Stimulated activated CD4-positive, alpha-beta T cell treated with anti-CD3 and anti-CD28 coated beads, Interleukin-12 subunit alpha, Interleukin-12 subunit beta, amount 100 ng/mL, for 48 hours (primary cell): ENCODE data around the gene TRNAU1AP.
"Not testable (repeated sequence)": the region's sequence is repeated elsewhere in the genome, so short reads cannot be mapped to it uniquely, and the experiment has no call there.

Source experiments
- DNase-seq, 3 donors: peaks; one replicate each; pipeline ENCODE4 v3.0.0-alpha.2; 2020; ENCODE audit warnings: low read depth in 2 of 3, low spot score in 1 of 3

TRNAU1AP gene

DNA sequence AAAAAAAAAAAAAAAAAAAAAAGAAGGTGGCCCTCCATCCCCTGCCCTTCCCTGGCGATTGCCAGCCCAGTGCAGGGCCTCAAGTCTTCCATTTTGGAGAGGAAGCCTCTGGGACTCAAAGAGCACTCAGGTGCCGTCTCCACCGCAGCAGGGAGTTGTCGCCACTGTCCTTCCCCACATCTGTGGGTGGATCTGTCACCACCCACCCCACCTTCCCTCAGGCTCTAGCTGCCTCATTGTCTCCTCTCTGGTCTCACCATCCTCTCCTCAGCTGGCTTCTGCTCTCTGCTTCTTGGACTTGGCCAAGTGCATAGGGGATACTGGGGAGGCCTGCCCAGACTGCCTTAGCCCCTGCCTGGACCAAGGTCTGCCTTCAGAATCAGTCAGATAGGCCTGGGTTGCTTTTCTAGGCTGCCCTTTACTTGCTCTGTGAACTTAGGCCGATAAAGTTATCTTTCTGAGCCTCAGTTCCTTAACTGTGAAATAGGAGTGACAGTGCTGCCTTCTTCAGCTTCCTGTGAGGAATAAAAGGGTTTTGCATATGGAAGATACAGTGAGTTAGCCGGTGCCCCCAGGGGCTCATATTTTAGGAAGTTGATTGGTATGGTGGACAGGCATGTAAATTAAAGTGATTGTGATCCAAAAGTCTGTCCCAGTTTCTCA, 31.3 kb upstream of the TRNAU1AP start:
- DNase-seq, result no peak

DNA sequence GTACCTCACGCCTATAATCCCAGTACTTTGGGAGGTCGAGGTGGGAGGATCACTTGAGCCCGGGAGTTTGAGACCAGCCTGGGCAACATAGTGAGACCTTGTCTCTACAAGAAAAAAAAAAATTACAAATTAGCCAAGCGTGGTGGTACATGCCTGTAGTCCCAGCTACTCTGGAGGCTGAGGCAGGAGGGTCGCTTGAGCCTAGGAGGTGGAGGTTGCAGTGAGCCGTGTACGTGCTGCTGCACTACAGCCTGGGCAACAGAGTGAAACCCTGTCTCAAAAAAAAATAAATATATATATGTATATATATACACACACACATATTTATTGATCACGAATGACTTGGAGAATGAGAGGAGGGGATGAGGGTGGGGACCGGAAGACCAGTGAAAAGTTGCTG, 30.3 kb upstream of the TRNAU1AP start:
- DNase-seq, result not testable (repeated sequence)

DNA sequence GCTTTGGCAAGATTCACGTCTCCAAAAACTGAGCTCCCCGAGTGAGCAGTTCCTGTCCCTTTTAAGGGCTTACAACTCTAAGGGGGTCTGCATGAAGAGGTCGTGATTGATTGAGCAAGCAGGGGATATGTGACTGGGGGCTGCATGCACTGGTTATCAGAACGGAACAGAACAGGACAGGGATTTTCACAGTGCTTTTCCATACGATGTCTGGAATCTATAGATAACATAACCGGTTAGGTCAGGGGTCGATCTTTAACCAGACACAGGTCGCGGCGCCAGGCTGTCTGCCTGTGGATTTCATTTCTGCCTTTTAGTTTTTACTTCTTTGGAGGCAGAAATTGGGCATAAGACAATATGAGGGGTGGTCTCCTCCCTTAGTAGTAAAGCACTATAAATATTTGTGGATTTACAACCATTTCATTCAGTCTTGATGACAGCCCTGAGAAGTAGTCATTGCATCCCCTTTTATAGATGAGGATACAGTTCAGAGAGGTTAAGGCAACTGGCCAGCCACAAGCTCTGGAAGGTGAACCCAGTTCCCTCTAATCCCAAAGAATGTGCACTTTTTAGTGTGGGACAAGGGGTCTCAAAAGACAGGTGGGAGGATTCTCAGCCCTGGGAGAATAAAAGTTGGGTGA, 27.8 kb upstream of the TRNAU1AP start:
- not testable (repeated sequence) for DNase-seq

- no peak for DNase-seq
Observed at GRCh38 chr1:28526886-28527285, 26.0 kb upstream of the TRNAU1AP start.

DNA sequence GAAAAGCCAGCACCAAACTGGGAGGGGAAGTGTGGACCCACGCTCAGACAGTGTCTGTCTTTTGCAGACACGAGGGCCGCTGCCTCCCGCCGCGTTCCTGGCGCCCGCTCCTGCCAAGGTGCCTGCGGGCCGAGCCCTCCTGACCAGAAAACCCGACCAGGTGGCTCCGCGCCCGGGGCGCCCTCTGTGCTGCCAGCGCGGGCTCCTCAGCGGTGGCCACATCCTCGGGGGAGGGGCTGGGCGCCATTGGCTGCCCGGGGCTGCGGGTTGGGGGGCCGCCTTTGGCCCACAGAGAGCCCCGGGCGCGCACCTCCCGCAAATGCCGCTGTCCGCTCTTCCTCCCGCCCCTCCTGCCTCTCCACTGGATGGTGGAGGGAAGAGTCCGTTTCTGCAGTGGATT, 22.4 kb upstream of the TRNAU1AP start:
- no peak for DNase-seq

- no peak for DNase-seq
Observed at GRCh38 chr1:28534671-28535070, 18.2 kb upstream of the TRNAU1AP start.

GRCh38 chr1:28535180-28535579, 17.7 kb upstream of the TRNAU1AP start:
- DNase-seq, result no peak

DNA sequence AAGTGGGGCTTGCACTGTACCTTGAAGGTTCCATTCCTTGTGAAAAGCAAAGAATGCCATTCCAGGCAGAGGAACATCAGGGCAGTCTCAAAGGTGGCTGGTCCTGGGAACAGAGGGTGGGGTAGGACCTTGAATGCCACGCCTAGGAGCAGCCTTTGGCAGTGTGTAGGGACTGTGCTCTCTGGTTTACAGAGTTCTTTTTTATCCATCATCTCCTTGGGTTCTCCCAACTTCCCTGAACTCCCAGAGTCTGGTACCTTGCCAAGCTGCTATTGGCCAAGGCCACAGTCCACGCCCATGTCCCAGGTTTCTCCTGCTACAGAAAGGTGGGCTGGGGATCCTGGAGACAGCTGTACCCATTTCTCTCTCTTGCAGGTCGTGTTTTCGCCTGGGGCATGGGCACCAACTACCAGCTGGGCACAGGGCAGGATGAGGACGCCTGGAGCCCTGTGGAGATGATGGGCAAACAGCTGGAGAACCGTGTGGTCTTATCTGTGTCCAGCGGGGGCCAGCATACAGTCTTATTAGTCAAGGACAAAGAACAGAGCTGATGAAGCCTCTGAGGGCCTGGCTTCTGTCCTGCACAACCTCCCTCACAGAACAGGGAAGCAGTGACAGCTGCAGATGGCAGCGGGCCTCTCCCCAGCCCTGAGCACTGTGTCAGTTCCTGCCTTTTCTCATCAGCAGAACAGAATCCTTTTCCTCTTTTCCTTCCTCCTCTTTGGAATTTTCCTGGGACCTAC, 15.3 kb upstream of the TRNAU1AP start:
- DNase-seq, result no peak

DNA sequence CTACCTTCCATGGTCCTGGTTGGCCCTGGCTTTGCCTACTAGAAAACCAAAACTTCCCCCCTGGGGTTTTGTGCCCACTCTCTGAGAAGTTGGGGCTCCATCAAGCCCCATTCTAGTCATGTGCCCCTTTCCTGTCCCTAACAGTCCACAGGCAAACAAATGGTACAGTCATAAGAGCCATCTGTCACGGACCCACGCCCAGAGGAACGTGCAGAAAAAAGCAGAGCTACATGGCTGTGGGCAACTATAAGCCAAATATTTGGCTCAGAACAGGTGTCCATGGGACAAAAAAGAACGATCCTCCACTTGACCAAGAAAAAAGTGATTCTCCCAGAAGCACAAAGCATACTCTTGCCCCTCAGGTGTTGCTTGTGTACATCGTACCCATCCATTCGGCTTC, 14.6 kb upstream of the TRNAU1AP start:
- no peak for DNase-seq

GRCh38 chr1:28540651-28541050, 12.2 kb upstream of the TRNAU1AP start:
- DNase-seq, result no peak

DNA sequence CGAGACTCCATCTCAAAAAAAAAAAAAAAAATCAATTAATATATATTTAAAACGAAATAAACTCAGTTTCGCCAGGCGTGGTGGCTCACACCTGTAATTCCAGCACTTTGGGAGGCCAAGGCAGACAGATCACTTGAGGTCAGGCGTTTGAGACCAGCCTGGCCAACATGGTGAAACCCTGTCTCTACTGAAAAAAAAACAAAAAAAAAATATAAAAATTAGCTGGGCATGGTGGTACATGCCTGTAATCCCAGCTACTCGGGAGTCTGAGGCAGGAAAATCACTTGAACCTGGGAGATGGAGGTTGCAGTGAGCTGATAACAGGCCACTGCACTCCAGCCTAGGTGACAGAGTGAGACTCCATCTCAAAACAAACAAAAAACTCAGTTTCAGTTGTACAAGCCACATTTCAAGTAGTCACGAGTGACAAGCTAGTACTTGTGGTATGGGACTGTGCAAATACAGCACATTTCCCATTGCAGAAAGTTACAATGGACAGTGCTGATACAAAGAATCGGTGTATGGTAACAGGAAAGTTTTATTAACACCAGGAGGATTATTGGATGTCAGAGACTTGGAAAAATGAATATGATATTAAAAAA, 11.4 kb upstream of the TRNAU1AP start:
- not testable (repeated sequence) for DNase-seq

- no peak for DNase-seq
Observed at GRCh38 chr1:28545246-28545628, 7.6 kb upstream of the TRNAU1AP start.

DNA sequence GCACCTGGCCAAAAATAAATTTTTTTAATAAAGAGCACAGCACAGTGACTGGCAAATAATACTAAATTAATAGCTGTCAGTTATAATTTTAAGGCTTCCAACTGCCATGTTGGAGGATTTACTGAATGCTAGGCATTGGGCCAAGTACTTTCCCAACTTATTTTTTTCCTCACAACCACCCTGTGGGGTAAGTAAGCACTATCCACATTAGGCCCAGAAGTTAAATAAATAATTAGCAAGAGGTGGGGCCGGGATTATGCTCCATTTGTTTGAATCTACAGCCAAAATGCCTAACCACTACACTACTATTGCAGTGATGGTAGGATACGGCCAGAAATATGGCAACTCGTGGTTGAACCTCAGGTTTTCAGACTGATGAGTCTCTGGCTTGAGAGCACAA, 4.6 kb upstream of the TRNAU1AP start:
- no peak for DNase-seq

DNA sequence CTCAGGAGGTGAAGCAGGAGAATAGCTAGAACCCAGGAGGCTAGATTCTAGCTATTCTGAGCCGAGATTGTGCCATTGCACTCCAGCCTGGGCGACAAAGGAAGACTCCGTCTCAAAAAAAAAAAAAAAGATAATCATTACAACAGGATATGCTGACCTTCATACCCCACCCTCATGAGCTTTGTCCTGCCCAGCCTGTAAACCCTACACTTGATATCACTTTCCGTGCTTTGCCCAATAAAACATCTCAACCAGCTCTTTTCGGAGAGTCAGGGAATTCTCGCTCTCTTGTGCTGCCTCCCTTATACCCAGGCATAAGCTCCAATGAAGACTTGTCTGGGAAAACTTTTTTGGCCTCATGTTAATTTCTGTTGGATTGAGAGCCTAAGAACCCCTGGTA, 1.5 kb upstream of the TRNAU1AP start:
- DNase-seq, result no peak

DNA sequence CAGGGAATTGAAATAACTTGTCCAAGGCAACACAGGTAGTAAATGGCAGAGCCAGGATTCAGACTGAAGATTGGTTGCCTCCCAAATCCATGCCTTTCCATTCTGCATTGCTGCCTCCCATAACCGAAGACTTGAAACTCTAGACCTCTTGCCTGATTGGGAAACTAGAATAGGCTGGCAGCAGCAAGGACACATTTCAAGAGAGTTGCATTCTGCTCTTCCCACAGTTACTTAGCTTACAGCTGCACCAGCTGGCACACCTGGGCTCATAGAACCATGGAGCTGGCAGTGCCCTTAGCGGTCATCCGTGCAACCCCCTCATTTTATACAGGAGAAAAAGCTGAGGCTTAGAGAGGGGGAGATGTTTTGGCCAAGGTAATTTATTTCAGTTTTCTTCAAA, 8.0 kb downstream of the TRNAU1AP start:
- DNase-seq, result no peak

- DNase-seq, result no peak
Observed at GRCh38 chr1:28564310-28564709, 11.4 kb downstream of the TRNAU1AP start.

DNA sequence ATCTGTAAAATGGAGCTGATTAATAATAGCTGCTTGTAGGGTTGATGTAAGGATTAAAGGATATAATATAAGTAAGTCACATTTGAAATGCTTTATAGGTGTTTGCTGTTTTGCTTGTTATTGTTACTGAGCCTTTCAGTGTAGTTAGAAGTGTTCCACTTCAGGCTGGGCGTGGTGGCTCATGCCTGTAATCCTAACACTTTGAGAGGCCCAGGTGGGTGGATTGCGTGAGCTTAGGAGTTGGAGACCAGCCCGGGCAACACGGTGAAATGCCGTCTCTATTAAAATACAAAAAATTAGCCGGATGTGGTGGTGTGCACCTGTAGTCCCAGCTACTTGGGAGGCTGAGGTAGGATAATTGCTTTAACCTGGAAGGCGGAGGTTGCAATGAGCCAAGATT, 12.2 kb downstream of the TRNAU1AP start:
- no peak for DNase-seq

- DNase-seq, result no peak
Observed at GRCh38 chr1:28565726-28566125, 12.8 kb downstream of the TRNAU1AP start.

GRCh38 chr1:28566931-28567330, 14.0 kb downstream of the TRNAU1AP start:
- no peak for DNase-seq

DNA sequence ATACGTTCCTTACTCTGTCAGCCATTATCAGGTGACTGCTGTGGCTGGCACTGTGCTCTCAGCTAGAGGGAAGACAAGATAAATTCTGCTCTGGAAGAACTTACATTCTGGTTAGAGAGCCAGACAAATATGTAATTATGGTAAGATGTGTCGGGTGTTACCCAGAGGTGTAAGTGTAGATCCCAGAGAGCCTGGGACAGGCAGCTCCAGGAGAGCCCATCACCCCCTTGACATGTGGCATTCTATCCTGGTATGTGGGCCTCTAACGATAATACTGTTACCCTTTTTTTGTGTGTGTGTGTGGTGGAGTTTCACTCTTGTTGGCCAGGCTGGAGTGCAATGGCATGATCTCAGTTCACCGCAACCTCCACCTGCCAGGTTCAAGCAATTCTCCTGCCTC, 19.0 kb downstream of the TRNAU1AP start:
- DNase-seq, result no peak

DNA sequence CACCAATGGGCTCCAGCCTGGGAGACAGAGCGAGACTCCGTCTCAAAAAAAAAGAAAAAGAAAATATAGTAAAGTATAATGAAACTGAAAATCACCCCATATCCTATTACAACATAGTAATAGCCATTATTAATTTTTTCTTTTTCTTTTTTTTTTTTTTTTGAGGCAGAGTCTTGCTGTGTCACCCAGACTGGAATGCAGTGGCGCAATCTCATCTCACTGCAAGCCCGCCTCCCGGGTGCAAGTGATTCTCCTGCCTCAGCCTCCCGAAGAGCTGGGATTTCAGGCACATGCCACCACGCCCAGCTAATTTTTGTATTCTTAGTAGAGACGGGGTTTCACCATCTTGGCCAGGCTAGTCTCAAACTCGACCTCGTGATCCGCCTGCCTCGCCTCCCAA, 20.0 kb downstream of the TRNAU1AP start:
- DNase-seq, result not testable (repeated sequence)

DNA sequence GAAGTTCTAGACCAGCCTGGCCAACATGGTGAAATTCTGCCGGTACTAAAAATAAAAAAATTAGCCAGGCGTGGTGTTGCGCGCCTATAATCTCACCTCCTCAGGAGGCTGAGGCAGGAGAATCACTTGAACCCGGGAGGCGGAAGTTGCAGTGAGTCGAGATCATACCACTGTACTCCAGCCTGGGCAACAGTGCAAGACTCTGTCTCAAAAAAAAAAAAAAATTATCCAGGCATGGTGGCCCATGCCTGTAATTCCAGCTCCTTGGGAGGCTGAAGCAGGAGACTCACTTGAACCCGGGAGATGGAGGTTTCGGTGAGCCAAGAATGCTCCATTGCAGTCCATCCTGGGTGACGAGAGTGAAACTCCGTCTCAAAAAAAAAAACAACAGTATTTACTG, 20.7 kb downstream of the TRNAU1AP start:
- no peak for DNase-seq
